ENCODE measurements around the gene CBFA2T2. TPM values are rescaled to one million over a fixed set of nuclear protein-coding genes. Genes with fewer than 3 reads are reported as not detected.
A peak's percentile ranks its signal among the peaks of the same experiment; 100 is the strongest.

The CBFA2T2 gene
- total RNA-seq, 1 donor from 2014 or later, result 17.5 TPM

GRCh38 chr20:33664762-33665144 is 174.9 kb downstream of the CBFA2T2 start:
- Mint-ChIP-seq H3K36me3 (ENCODE audit: low read depth, unreplicated experiment) (peaks cover 6% of the 10 kb centered on the region), H3K4me3 (ENCODE audit: unreplicated experiment) (no peak overlapping the region), H3K27ac (ENCODE audit: unreplicated experiment) (no peak overlapping the region), H3K27me3 (ENCODE audit: unreplicated experiment) (peaks cover 31% of the 10 kb centered on the region), H3K4me1 (ENCODE audit: unreplicated experiment) (peaks cover 19% of the 10 kb centered on the region), H3K9me3 (ENCODE audit: unreplicated experiment) (no peaks in the 10 kb centered on the region)
- TF ChIP-seq CTCF (IDR thresholded peaks at IDR 0.05; ENCODE audit: unreplicated experiment), result no peak
- DNase-seq (ENCODE audit: low spot score), result no peak

GRCh38 chr20:33666293-33667244 is 176.7 kb downstream of the CBFA2T2 start, which contains the start of gene ACTL10:
Gene ACTL10 (plus strand): TSS chr20:33666943. CDS start chr20:33667498, 555 bp downstream.
- TF ChIP-seq CTCF (IDR thresholded peaks at IDR 0.05; ENCODE audit: unreplicated experiment), result no peak
- Mint-ChIP-seq H3K36me3 (ENCODE audit: low read depth, unreplicated experiment) (peaks cover 6% of the 10 kb centered on the region), H3K4me3 (ENCODE audit: unreplicated experiment) (peak within 1 kb of the TSS; percentile 87), H3K27ac (ENCODE audit: unreplicated experiment) (no peak within 1 kb of the TSS), H3K9me3 (ENCODE audit: unreplicated experiment) (no peaks in the 10 kb centered on the region), H3K4me1 (ENCODE audit: unreplicated experiment) (peaks cover 17% of the 10 kb centered on the region), H3K27me3 (ENCODE audit: unreplicated experiment) (peaks cover 24% of the 10 kb centered on the region)
- DNase-seq (ENCODE audit: low spot score), result peak; percentile 74

- Mint-ChIP-seq H3K9me3 (ENCODE audit: unreplicated experiment) (no peaks in the 10 kb centered on the region), H3K4me3 (ENCODE audit: unreplicated experiment) (no peak overlapping the region), H3K36me3 (ENCODE audit: low read depth, unreplicated experiment) (peaks cover 6% of the 10 kb centered on the region), H3K27me3 (ENCODE audit: unreplicated experiment) (peaks cover 19% of the 10 kb centered on the region), H3K27ac (ENCODE audit: unreplicated experiment) (no peak overlapping the region), H3K4me1 (ENCODE audit: unreplicated experiment) (peaks cover 21% of the 10 kb centered on the region)
- no peak for DNase-seq (ENCODE audit: low spot score)
- no peak for TF ChIP-seq CTCF (IDR thresholded peaks at IDR 0.05; ENCODE audit: unreplicated experiment)
These were observed 177.4 kb downstream of the CBFA2T2 start for GRCh38 chr20:33667245-33667675.

GRCh38 chr20:33667676-33668465 is 178.0 kb downstream of the CBFA2T2 start:
- Mint-ChIP-seq H3K4me1 (ENCODE audit: unreplicated experiment) (peaks cover 19% of the 10 kb centered on the region), H3K9me3 (ENCODE audit: unreplicated experiment) (no peaks in the 10 kb centered on the region), H3K27me3 (ENCODE audit: unreplicated experiment) (peaks cover 19% of the 10 kb centered on the region), H3K4me3 (ENCODE audit: unreplicated experiment) (no peak overlapping the region), H3K36me3 (ENCODE audit: low read depth, unreplicated experiment) (peaks cover 6% of the 10 kb centered on the region), H3K27ac (ENCODE audit: unreplicated experiment) (no peak overlapping the region)
- DNase-seq (ENCODE audit: low spot score), result peak; percentile 85
- peak; percentile 83 for TF ChIP-seq CTCF (IDR thresholded peaks at IDR 0.05; ENCODE audit: unreplicated experiment)

Data from endothelial cell (in vitro differentiated cells).